Ectodermal cell (in vitro differentiated cells): ENCODE measurements around the gene ITPKB.

Experiments
- H3K27ac ChIP-seq: 2 replicates; pipeline ENCODE4 v1.7.0; 2013; ENCODE audit warnings: mild to moderate bottlenecking, low read depth, low read length; ENCODE audit not compliant: insufficient read depth, poor library complexity, severe bottlenecking
- H3K27me3 ChIP-seq: 2 replicates; pipeline ENCODE4 v1.7.0; 2013; ENCODE audit warnings: mild to moderate bottlenecking, low read length; ENCODE audit not compliant: insufficient read depth, control insufficient read depth, poor library complexity, severe bottlenecking
- H3K36me3 ChIP-seq: one replicate; pipeline ENCODE4 v1.7.0; 2013; ENCODE audit warnings: low read length; ENCODE audit not compliant: control insufficient read depth, insufficient read depth
- H3K4me1 ChIP-seq: one replicate; pipeline ENCODE4 v1.7.0; 2013; ENCODE audit warnings: low read length; ENCODE audit not compliant: control insufficient read depth, insufficient read depth
- H3K4me3 ChIP-seq: 2 replicates; pipeline ENCODE4 v1.7.0; 2013; ENCODE audit warnings: low read depth, low read length, control low read depth; ENCODE audit not compliant: insufficient read depth
- H3K9me3 ChIP-seq: 2 replicates; pipeline ENCODE4 v1.7.0; 2013; ENCODE audit warnings: mild to moderate bottlenecking, low read length, moderate library complexity; ENCODE audit not compliant: control insufficient read depth
- WGBS, 2 experiments: methylation state at CpG; one replicate each; pipeline ENCODE4 v1.1.7; 2013; ENCODE audit warnings: missing lambda C conversion rate in 2 of 2; 5-methylcytosine and 5-hydroxymethylcytosine counted together

Gene ITPKB

DNA sequence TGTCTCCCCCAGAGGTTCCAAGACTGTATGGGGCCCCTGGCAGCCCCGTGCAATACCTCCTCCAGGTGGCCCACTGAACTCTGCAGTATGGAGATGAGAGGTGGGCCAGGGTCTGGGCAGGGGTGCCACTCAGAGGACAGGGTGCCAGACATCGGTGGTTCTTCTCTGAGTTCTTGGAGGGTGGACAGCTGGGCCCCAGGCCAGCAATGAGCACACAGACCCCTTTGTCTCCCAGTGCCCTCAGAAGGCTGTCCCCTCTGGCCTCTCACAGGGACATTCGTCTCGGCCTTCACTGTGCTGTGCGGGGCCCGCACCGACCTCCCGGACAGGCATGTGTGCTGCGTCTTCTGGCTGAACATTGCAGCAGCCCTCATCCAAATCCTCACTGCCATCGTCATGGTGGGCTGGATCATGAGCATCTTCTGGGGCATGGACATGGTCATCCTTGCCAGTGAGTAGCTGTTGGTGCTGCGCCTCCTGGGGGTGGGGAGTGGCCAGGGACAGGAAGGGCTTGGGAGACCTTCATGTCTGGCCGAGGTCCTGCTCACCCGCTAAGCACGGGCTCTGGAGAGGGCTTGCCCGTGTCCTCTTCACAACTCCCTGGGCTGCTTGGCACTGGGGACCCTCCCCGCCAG lies 142.4 kb downstream of the ITPKB start:
- H3K36me3 ChIP-seq: no peaks in the 10 kb centered on the region
- H3K27ac ChIP-seq: no peak overlapping the region
- no peaks in the 10 kb centered on the region for H3K27me3 ChIP-seq
- H3K9me3 ChIP-seq: no peaks in the 10 kb centered on the region
- H3K4me3 ChIP-seq: no peak overlapping the region
- H3K4me1 ChIP-seq: no peaks in the 10 kb centered on the region
- WGBS, 2 experiments: 93 to 94% methylated on average over 16 of the region's 16 CpGs

DNA sequence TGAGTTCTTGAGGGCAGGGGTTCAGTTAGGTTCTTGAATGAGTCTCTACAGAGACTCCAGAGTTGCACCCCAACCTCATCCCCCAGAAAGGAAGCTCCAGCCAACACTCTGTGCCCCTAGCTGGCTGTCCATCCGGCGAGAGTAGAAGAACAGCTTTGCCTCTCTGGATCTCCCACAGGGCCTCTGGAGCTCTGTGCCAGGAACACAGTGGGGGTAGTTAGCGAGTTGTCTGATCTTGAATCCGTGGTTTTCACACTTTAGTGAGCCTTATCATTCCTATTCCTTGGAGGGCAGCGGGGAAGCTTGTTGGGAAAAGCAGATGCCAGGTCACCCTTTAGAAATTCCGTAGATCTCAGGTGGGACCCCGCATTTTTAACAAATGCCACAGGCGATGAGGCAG lies 145.5 kb downstream of the ITPKB start:
- H3K4me3 ChIP-seq: no peak overlapping the region
- H3K4me1 ChIP-seq: no peaks in the 10 kb centered on the region
- no peaks in the 10 kb centered on the region for H3K9me3 ChIP-seq
- H3K27ac ChIP-seq: no peak overlapping the region
- no peaks in the 10 kb centered on the region for H3K27me3 ChIP-seq
- H3K36me3 ChIP-seq: no peaks in the 10 kb centered on the region
- 87 to 88% methylated on average over 8 of the region's 8 CpGs for WGBS, 2 experiments

DNA sequence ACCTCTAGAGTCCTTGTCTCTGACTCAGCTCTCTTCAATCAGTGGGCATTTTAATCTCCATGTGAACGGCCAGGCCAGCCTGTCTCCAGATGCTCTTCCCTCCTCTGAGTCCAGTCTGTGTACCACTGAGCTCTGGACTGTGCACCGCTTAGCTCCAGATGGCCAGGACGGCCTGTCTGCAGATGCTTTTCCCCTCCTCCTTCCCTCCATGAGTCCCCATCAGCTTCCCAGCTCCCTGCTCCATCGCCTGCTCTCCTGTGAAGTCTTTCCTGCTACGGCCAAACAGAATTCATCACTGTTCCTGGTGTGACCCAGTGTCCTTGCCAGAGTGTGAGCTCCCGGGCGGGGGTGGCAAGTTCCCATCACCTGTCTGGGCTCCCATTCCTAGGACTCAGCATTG lies 148.5 kb downstream of the ITPKB start:
- H3K36me3 ChIP-seq: no peaks in the 10 kb centered on the region
- no peak overlapping the region for H3K27ac ChIP-seq
- no peaks in the 10 kb centered on the region for H3K9me3 ChIP-seq
- no peak overlapping the region for H3K4me3 ChIP-seq
- H3K4me1 ChIP-seq: no peaks in the 10 kb centered on the region
- 84 to 85% methylated on average over 7 of the region's 7 CpGs for WGBS, 2 experiments
- H3K27me3 ChIP-seq: no peaks in the 10 kb centered on the region

DNA sequence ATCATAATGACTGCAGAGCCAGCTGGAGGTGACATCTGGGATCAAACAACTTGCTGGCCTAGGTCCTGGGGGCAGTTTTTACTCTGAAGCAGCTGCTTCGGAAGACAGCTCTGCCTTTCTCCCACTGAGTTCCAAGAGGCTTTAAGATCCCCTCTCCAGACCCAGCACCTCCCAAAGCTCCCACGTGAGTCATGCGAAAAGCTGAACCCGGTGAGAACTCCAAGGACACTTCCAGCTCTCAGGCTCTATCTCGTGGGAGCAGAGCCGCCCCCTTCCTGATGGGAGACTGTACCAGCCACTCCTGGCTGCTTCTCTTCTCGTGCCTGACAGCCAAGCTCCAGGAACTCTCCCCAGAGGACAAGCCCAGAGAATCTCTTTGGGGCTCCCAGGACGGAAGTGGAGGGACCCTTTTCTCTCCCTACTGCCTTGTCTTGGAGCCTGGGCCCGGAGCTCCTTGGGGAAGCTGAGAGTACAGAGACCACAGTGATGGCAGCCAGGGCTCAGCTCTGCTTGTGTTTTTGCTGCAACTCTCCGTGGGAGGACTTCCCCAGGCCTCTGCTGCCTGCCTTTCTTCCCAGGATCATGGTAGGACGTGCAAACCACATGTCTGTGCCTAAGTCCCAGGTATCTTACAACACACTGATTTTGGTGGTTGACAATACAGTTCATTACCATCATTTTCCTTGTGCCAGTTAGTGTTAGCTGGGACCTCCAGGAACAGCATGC lies 149.9 kb downstream of the ITPKB start:
- Histone ChIP-seq H3K4me3 (no peak overlapping the region), H3K27ac (no peak overlapping the region), H3K4me1 (no peaks in the 10 kb centered on the region), H3K9me3 (no peaks in the 10 kb centered on the region), H3K27me3 (no peaks in the 10 kb centered on the region), H3K36me3 (no peaks in the 10 kb centered on the region)
- 82 to 86% methylated on average over 11 of the region's 11 CpGs for WGBS, 2 experiments

DNA sequence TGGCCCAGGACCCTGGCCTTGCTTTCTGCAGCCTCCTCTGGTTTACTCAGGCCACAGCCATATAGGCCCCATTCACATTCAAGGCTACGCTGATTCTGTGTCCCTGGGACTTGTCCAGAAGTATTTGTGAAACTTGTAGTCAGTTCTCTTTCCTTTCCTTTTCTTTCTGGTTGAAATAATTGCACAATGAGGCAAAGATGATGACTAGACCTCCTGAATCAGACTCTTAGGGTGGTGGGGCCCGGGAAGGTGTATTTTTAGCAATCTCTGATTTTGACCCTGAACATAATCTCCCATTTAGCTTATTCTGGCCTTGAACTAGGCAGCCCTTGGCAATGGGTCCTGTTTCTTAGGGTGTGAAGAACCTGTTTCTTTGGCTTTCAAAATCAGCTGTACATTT lies 150.6 kb downstream of the ITPKB start:
- WGBS, 2 experiments: 94 to 98% methylated on average over 2 of the region's 2 CpGs
- Histone ChIP-seq H3K4me3 (no peak overlapping the region), H3K9me3 (no peaks in the 10 kb centered on the region), H3K27me3 (no peaks in the 10 kb centered on the region), H3K36me3 (no peaks in the 10 kb centered on the region), H3K27ac (no peak overlapping the region), H3K4me1 (no peaks in the 10 kb centered on the region)

DNA sequence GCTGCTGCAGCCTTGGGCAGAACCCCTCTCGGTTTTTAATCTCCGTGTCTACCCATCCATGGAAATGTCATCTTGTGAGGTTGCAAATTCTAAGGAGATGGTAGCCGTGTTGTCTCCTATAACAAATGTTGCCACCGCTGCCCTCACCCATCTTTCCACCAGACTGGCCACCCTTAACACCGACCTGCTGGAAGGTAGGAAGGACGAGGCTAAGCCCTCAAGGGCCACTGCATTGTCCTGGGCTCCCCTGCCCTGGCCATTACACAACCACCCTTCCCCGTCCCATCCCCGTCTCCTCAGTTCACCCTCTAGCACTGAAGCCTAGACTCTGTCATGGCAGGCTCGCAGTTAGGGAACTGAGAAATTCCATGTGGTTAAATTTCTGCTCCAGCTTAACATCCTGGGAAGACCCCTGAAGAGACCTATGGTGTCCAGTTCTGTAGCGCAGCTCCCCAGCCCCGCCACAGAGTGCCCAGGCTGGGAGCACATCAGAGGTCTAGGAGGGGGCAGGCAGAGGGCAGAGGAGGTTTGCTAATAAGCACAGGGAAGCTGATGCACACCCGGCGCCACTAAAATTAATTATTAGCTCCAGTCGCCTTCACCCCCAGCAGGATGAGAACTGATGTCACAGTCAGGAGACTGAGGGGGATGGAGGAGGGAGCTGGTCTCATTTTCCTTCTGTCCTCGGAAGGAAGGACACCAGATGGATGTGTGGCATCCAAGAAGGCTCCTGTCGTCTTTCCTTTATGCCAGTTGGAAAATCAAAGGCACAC lies 152.2 kb downstream of the ITPKB start:
- H3K4me1 ChIP-seq: no peaks in the 10 kb centered on the region
- no peak overlapping the region for H3K4me3 ChIP-seq
- H3K27me3 ChIP-seq: no peaks in the 10 kb centered on the region
- H3K27ac ChIP-seq: no peak overlapping the region
- WGBS, 2 experiments: 91 to 93% methylated on average over 16 of the region's 16 CpGs
- no peaks in the 10 kb centered on the region for H3K36me3 ChIP-seq
- no peaks in the 10 kb centered on the region for H3K9me3 ChIP-seq

GRCh38 chr1:226586116-226586515 lies 153.0 kb downstream of the ITPKB start:
- Histone ChIP-seq H3K27ac (no peak overlapping the region), H3K4me3 (no peak overlapping the region), H3K4me1 (no peaks in the 10 kb centered on the region), H3K9me3 (no peaks in the 10 kb centered on the region), H3K36me3 (no peaks in the 10 kb centered on the region), H3K27me3 (no peaks in the 10 kb centered on the region)
- WGBS, 2 experiments: 92 to 93% methylated on average over 7 of the region's 7 CpGs

DNA sequence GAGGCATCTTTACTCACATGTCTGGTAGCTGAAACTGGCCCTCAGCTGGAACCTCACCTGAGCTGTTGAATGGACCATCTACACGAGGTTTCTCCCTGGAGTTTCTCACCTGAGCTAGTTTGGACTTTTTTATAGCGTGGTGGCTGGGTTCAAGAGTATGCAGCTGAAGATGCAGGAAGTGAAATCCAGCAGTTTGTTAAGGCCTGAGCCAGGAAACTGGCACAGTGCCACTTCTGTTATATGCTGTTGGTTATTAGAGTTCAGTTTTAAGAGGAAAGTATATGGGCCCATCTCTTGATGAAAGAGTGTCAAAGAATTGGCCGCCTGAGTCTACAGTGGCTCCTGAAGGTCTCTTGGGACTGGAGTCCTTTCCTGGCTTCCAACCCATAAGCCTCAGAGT lies 154.9 kb downstream of the ITPKB start:
- Histone ChIP-seq H3K4me1 (no peaks in the 10 kb centered on the region), H3K27ac (no peak overlapping the region), H3K36me3 (no peaks in the 10 kb centered on the region), H3K9me3 (no peaks in the 10 kb centered on the region), H3K27me3 (no peaks in the 10 kb centered on the region), H3K4me3 (no peak overlapping the region)
- 93 to 94% methylated on average over 3 of the region's 3 CpGs for WGBS, 2 experiments

DNA sequence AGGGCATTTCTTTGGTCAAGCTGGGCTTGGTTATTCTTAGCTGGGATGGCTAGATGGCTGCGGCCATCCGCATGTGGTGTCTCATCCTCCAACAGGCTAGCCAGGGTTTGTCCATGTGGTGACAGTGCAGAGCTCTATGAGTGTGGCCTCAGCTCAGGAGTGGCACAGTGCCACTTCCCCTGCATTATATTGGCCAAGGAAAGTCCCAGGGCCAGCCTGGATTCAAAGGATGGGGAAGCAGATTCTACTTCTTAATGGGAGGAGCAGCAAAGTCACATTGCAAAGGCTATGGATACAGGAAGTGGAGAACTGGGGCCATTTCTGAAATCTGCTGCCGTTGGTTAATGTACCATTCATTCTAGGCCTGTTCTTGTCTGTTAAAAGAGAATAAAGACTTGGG lies 156.1 kb downstream of the ITPKB start:
- Histone ChIP-seq H3K4me1 (peaks cover under 1% of the 10 kb centered on the region), H3K9me3 (no peaks in the 10 kb centered on the region), H3K27me3 (no peaks in the 10 kb centered on the region), H3K27ac (no peak overlapping the region), H3K36me3 (no peaks in the 10 kb centered on the region), H3K4me3 (no peak overlapping the region)
- 95 to 97% methylated on average over 3 of the region's 3 CpGs for WGBS, 2 experiments
